SK-N-SH (cell line): ENCODE data around the gene COG3.

Experiments
- EP300 ChIP-seq, 2 experiments: IDR thresholded peaks; 2 replicates each; pipeline versions ENCODE4 v1.4.0 to v1.6.1; 2012; ENCODE audit warnings: borderline replicate concordance in 1 of 2, low read depth in 1 of 2, low read length in 1 of 2
- MXI1 ChIP-seq: IDR thresholded peaks from 2 replicates; pipeline ENCODE4 v1.6.1; 2012; ENCODE audit warnings: mild to moderate bottlenecking, low read depth, low read length, improper control_type of control experiment
- NFIC ChIP-seq: IDR thresholded peaks from 2 replicates; pipeline ENCODE4 v1.4.0; 2012; ENCODE audit warnings: borderline replicate concordance
- POLR2AphosphoS5 ChIP-seq: IDR thresholded peaks from 2 replicates; pipeline ENCODE4 v1.6.1; 2012; ENCODE audit warnings: low read depth, low read length
- RFX5 ChIP-seq: IDR thresholded peaks from 2 replicates; pipeline ENCODE4 v1.6.1; 2012; ENCODE audit warnings: mild to moderate bottlenecking, improper control_type of control experiment, low read length
- RXRA ChIP-seq: IDR thresholded peaks from 2 replicates; pipeline ENCODE4 v1.4.0; 2012; ENCODE audit warnings: low read depth, mild to moderate bottlenecking, borderline replicate concordance
- TEAD4 ChIP-seq: IDR thresholded peaks from 2 replicates; pipeline ENCODE4 v1.4.0; 2012; ENCODE audit warnings: mild to moderate bottlenecking, borderline replicate concordance; ENCODE audit not compliant: insufficient read depth
- TF ChIP-seq, protein P1 (sequence below): fragments of 200-600 bp; sonication (generic); IDR thresholded peaks from 2 replicates; pipeline ENCODE4 v1.6.1; 2017; ENCODE audit warnings: antibody characterized with exemption, mild to moderate bottlenecking, moderate library complexity
- TF ChIP-seq, protein P2 (sequence below): IDR thresholded peaks from 2 replicates; pipeline ENCODE4 v1.4.0; 2012; ENCODE audit warnings: low read depth, borderline replicate concordance
- TF ChIP-seq, protein P3 (sequence below): fragments of 150-350 bp; IDR thresholded peaks from 2 replicates; pipeline ENCODE4 v1.6.1; 2016; ENCODE audit warnings: mild to moderate bottlenecking, low read depth, low read length

DNA sequence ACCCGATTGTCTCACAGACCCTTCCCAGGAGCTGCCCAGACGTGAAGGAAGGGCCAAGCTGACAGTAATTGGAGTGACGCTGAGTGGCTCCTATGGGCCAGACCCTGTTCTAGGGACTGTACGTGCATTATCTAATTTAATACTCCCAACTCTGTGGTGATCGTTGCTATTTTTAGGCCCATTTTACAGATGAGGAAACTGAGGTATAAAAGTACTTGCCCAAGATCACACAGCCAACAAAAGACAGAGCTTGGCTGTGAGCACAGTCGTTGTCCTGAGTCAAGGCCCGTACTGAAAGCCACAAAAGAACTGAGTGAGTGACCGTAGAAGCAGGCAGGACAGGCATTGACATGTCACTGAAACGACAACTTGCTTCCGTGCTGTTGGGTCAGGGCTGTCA is 76.1 kb downstream of the COG3 start:
- no peak for TF ChIP-seq MXI1
- TF ChIP-seq POLR2AphosphoS5: no peak
- no peak for TF ChIP-seq EP300 (IDR thresholded peaks at IDR 0.05; ENCODE audit: borderline replicate concordance in 1 of 2, low read depth in 1 of 2, low read length in 1 of 2)
- TF ChIP-seq, protein P1, sequence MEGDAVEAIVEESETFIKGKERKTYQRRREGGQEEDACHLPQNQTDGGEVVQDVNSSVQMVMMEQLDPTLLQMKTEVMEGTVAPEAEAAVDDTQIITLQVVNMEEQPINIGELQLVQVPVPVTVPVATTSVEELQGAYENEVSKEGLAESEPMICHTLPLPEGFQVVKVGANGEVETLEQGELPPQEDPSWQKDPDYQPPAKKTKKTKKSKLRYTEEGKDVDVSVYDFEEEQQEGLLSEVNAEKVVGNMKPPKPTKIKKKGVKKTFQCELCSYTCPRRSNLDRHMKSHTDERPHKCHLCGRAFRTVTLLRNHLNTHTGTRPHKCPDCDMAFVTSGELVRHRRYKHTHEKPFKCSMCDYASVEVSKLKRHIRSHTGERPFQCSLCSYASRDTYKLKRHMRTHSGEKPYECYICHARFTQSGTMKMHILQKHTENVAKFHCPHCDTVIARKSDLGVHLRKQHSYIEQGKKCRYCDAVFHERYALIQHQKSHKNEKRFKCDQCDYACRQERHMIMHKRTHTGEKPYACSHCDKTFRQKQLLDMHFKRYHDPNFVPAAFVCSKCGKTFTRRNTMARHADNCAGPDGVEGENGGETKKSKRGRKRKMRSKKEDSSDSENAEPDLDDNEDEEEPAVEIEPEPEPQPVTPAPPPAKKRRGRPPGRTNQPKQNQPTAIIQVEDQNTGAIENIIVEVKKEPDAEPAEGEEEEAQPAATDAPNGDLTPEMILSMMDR: no peak
- TF ChIP-seq RFX5: no peak
- TF ChIP-seq RXRA: no peak
- TF ChIP-seq, protein P2, sequence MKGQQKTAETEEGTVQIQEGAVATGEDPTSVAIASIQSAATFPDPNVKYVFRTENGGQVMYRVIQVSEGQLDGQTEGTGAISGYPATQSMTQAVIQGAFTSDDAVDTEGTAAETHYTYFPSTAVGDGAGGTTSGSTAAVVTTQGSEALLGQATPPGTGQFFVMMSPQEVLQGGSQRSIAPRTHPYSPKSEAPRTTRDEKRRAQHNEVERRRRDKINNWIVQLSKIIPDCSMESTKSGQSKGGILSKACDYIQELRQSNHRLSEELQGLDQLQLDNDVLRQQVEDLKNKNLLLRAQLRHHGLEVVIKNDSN: no peak
- TF ChIP-seq NFIC: no peak
- TF ChIP-seq TEAD4: no peak
- TF ChIP-seq, protein P3, sequence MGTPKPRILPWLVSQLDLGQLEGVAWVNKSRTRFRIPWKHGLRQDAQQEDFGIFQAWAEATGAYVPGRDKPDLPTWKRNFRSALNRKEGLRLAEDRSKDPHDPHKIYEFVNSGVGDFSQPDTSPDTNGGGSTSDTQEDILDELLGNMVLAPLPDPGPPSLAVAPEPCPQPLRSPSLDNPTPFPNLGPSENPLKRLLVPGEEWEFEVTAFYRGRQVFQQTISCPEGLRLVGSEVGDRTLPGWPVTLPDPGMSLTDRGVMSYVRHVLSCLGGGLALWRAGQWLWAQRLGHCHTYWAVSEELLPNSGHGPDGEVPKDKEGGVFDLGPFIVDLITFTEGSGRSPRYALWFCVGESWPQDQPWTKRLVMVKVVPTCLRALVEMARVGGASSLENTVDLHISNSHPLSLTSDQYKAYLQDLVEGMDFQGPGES: no peak
